GM19395 (cell line): ENCODE data around the gene SURF6.
"Not testable (repeated sequence)": the region's sequence is repeated elsewhere in the genome, so short reads cannot be mapped to it uniquely, and the experiment has no call there.

Source experiments
- ATAC-seq: cut with Tn5 transposase; IDR thresholded peaks from one replicate; pipeline ENCODE4 v1.9.1; 2021; ENCODE audit warnings: mild to moderate bottlenecking, moderate library complexity; ENCODE audit not compliant: unreplicated experiment

SURF6 gene

GRCh38 chr9:133301253-133302230, 34.4 kb downstream of the SURF6 start:
- no peak for ATAC-seq

DNA sequence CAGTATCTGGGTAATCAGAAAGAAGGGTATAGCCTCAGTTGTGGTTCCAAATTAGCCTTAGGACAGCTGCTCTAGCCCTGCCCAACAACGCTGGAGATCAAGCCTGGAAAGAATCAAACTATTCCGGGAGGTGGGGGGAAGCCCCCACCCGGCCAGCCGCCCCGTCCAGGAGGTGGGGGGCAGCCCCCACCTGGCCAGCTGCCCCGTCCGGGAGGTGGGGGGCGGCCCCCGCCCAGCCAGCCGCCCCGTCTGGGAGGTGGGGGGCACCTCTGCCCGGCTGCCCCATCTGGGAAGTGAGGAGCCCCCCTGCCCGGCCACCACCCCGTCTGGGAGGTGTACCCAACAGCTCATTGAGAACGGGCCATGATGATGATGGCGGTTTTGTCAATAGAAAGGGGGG, 36.0 kb downstream of the SURF6 start:
- not testable (repeated sequence) for ATAC-seq

GRCh38 chr9:133294257-133294656, 41.7 kb downstream of the SURF6 start:
- no peak for ATAC-seq

DNA sequence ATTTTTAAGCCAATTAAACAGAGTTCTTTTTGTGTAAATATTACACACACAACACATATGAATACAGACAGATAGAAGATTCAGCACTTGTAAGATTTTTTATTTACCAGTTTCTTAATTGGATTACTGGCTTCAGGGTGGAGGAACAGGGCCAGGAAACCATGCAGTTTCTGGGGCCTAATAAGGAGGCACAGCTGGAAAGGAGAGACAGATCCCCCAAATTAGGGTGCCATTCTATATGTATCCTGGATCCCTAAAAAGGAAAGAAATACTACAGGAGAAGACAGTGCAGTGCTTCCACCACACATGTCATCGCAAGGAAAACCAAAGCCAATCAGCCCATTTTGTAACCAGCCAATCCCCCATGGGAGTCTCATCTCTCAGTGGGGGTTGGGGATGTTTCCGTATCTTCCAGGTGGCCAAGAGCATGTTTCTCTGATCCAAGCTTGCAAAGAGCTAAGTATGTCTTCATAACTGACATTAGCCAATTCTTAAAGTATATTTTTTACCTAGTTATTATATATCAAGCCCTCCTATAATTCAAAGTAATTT, 45.2 kb downstream of the SURF6 start:
- ATAC-seq, result no peak

DNA sequence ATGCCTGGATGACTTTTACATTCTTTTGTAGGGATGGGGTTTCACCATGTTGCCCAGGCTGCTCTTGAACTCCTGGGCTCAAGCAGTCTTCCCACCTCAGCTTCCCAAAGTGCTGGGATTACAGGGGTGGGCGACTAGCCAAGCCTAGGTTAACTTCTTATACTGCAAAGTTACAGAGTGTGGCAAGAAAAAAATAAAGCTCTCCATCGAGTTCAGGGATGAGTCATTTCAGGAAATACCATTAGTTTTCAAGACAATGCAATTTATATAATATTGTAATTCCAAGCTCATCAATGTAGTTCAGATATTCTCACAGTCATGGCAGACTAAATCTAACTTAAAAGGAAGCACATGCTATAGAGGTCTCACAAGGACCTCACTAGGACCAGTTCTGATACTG, 49.5 kb downstream of the SURF6 start:
- no peak for ATAC-seq

DNA sequence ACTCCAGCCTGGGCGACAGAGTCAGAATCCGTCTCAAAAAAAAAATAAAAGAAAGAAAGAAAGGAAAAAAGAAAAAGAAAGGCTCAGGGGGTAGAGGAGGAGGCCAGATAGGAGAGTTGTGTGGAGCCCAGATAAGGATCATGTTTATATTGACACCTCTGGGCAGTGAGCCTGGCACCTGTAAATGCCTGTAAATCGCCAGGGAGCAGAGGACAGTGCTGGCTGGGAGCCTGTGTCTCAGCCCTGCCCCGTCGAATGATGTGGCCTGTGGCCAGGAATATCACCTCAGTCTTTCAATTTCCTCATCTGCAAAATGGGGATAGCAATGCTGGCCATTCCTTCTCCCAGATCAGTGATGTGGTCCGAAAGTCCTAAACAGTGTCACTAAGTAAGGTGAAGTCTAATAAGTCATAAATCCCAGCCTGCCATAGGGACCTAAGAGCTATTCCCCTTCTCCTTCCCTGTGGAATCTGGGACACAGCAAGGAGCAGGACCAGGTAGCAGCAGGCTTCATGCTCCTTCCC, 50.7 kb downstream of the SURF6 start:
- ATAC-seq, result no peak

DNA sequence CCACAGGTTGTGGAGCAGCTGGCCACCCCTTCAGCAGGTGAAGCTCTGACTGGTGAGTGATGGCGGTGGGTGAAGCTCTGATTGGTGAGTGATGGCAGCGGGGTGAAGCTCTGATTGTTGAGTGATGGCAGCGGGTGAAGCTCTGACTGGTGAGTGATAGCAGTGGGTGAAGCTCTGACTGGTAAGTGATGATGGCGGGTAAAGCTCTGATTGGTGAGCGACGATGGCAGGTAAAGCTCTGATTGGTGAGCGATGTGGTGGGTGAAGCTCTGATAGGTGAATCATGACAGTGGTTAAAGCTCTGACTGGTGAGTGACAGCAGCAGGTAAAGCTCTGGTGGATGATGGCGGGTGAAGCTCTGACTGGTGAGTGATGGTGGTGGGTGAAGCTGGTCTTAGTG, 51.6 kb downstream of the SURF6 start:
- no peak for ATAC-seq

GRCh38 chr9:133283255-133284032, 52.5 kb downstream of the SURF6 start:
- not testable (repeated sequence) for ATAC-seq

- ATAC-seq, result no peak
These were observed 53.3 kb downstream of the SURF6 start for GRCh38 chr9:133282464-133283238.

- no peak for ATAC-seq
These were observed 55.6 kb downstream of the SURF6 start for GRCh38 chr9:133280392-133280791.
